ENCODE results near the gene PFKFB3.

DNA sequence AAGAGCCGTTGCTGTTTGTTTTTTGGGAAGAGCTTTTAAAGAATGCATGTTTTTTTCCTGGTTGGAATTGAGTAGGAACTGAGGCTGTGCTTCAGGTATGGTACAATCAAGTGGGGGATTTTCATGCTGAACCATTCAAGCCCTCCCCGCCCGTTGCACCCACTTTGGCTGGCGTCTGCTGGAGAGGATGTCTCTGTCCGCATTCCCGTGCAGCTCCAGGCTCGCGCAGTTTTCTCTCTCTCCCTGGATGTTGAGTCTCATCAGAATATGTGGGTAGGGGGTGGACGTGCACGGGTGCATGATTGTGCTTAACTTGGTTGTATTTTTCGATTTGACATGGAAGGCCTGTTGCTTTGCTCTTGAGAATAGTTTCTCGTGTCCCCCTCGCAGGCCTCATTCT, 31.6 kb downstream of the PFKFB3 start:
- TF ChIP-seq, protein P1, sequence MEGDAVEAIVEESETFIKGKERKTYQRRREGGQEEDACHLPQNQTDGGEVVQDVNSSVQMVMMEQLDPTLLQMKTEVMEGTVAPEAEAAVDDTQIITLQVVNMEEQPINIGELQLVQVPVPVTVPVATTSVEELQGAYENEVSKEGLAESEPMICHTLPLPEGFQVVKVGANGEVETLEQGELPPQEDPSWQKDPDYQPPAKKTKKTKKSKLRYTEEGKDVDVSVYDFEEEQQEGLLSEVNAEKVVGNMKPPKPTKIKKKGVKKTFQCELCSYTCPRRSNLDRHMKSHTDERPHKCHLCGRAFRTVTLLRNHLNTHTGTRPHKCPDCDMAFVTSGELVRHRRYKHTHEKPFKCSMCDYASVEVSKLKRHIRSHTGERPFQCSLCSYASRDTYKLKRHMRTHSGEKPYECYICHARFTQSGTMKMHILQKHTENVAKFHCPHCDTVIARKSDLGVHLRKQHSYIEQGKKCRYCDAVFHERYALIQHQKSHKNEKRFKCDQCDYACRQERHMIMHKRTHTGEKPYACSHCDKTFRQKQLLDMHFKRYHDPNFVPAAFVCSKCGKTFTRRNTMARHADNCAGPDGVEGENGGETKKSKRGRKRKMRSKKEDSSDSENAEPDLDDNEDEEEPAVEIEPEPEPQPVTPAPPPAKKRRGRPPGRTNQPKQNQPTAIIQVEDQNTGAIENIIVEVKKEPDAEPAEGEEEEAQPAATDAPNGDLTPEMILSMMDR (IDR thresholded peaks at IDR 0.05), result no peak
- no peak for TF ChIP-seq POLR2A (IDR thresholded peaks at IDR 0.05)

Data from gastroesophageal sphincter (tissue), 3 donors.